Measurements from ENCODE around the gene INHBE.

INHBE gene

GRCh38 chr12:57459055-57459749 is 4.1 kb downstream of the INHBE start:
- Histone ChIP-seq H4K20me1 (ENCODE audit: insufficient read depth, low read length) (no peaks in the 10 kb centered on the region), H3K9ac (ENCODE audit: low read length) (peak overlapping the region; percentile 64), H3K79me2 (ENCODE audit: insufficient read depth, low read length) (no peaks in the 10 kb centered on the region), H3K36me3 (ENCODE audit: insufficient read depth, low read length) (no peaks in the 10 kb centered on the region), H3K27me3 (ENCODE audit: insufficient read depth, low read length) (no peaks in the 10 kb centered on the region), H3K9me3 (ENCODE audit: low read length) (no peaks in the 10 kb centered on the region), H3K27ac (ENCODE audit: low read depth, low read length, poor library complexity, severe bottlenecking) (peak overlapping the region; percentile 65), H2AFZ (ENCODE audit: low read length) (peak overlapping the region; percentile 21; the same call in 1 of the 2 replicates), H3K4me2 (ENCODE audit: low read length) (peak overlapping the region; percentile 92), H3F3A (ENCODE audit: insufficient read depth, low read length) (no peaks in the 10 kb centered on the region), H3K9me2 (ENCODE audit: low read depth, low read length) (no peaks in the 10 kb centered on the region), H3K4me1 (ENCODE audit: insufficient read depth, low read length, severe bottlenecking) (peaks cover 36% of the 10 kb centered on the region), H3K4me3 (ENCODE audit: low read depth, low read length, poor library complexity, severe bottlenecking) (peak overlapping the region; percentile 67)
- no peak for TF ChIP-seq EZH2 (IDR thresholded peaks at IDR 0.05; ENCODE audit: borderline replicate concordance, low read length)
- TF ChIP-seq, protein P1, sequence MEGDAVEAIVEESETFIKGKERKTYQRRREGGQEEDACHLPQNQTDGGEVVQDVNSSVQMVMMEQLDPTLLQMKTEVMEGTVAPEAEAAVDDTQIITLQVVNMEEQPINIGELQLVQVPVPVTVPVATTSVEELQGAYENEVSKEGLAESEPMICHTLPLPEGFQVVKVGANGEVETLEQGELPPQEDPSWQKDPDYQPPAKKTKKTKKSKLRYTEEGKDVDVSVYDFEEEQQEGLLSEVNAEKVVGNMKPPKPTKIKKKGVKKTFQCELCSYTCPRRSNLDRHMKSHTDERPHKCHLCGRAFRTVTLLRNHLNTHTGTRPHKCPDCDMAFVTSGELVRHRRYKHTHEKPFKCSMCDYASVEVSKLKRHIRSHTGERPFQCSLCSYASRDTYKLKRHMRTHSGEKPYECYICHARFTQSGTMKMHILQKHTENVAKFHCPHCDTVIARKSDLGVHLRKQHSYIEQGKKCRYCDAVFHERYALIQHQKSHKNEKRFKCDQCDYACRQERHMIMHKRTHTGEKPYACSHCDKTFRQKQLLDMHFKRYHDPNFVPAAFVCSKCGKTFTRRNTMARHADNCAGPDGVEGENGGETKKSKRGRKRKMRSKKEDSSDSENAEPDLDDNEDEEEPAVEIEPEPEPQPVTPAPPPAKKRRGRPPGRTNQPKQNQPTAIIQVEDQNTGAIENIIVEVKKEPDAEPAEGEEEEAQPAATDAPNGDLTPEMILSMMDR (IDR thresholded peaks at IDR 0.05; ENCODE audit: low read length) = peak; percentile 97

DNA sequence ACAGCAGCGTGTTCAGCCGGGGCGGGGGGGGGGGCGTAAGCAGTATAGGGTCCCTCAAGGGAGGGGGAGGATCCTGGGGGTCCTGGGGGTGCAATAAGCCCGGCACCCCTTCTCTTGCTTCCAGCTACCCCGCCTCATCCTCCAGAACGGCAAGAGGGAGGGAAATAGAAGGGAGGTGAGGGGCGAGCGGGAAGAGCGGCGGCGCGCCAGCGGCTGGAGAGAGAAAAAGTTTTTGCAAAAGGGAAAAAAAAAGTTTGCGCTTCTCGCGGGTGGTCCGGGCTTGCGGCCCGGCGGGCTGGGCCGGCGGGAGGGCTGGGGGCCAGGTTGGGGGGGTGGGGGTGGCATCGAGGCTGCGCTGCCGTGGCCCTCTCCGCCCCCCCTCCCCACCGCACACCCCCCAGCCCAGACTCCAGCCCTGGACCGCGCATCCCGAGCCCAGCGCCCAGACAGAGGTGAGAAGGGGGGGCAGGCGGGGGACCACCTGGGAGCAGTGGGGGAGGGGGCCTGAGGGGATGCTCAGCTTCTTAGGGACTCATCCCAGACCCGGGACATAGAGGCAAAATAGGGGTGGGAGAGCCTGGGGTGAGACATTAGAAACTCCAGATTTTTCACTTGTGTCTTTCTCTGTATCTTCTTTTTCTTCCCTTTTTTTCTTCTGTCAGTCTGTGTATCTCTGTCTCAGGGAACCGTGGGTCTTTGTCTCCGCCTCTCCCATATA is 4.8 kb downstream of the INHBE start, which contains the start of gene GLI1:
Gene GLI1 (plus strand): TSS at position 36 of the 718 bp plus-strand sequence. CDS start 3,907 bp downstream, outside the sequence.
- no peaks in the 10 kb centered on the region for H3F3A ChIP-seq (ENCODE audit: insufficient read depth, low read length)
- no peaks in the 10 kb centered on the region for H4K20me1 ChIP-seq (ENCODE audit: insufficient read depth, low read length)
- no peaks in the 10 kb centered on the region for H3K36me3 ChIP-seq (ENCODE audit: insufficient read depth, low read length)
- H3K27ac ChIP-seq (ENCODE audit: low read depth, low read length, poor library complexity, severe bottlenecking) = peak within 1 kb of the TSS; percentile 65
- peak within 1 kb of the TSS; percentile 64 for H3K9ac ChIP-seq (ENCODE audit: low read length)
- no peaks in the 10 kb centered on the region; the same call in 1 of the 2 replicates for H3K27me3 ChIP-seq (ENCODE audit: insufficient read depth, low read length)
- no peak for TF ChIP-seq EZH2 (IDR thresholded peaks at IDR 0.05; ENCODE audit: borderline replicate concordance, low read length)
- peaks cover 36% of the 10 kb centered on the region for H3K4me1 ChIP-seq (ENCODE audit: insufficient read depth, low read length, severe bottlenecking)
- peak within 1 kb of the TSS; percentile 92 for H3K4me2 ChIP-seq (ENCODE audit: low read length)
- peak within 1 kb of the TSS; percentile 21; the same call in 1 of the 2 replicates for H2AFZ ChIP-seq (ENCODE audit: low read length)
- no peaks in the 10 kb centered on the region for H3K79me2 ChIP-seq (ENCODE audit: insufficient read depth, low read length)
- H3K9me2 ChIP-seq (ENCODE audit: low read depth, low read length) = no peaks in the 10 kb centered on the region
- no peaks in the 10 kb centered on the region for H3K9me3 ChIP-seq (ENCODE audit: low read length)
- peak within 1 kb of the TSS; percentile 67 for H3K4me3 ChIP-seq (ENCODE audit: low read depth, low read length, poor library complexity, severe bottlenecking)

DNA sequence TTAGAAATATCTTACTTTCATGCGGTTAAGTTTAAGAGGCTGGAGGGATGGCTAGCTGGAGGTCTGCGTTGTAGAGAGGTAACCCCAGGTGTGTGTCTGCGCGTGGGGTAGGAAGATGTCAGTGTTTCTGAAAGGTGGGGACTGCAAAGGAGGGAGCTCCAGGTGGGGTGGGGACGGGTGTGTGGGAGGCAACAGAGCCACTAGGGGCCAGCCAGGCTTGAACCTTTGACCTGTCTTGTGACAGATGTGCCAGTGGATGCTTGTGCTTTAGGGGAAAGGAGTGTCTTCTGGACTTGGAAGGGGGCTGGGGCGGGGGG is 5.3 kb downstream of the INHBE start:
- no peaks in the 10 kb centered on the region for H4K20me1 ChIP-seq (ENCODE audit: insufficient read depth, low read length)
- H3K9ac ChIP-seq (ENCODE audit: low read length) = peak overlapping the region; percentile 64; the same call in 1 of the 2 replicates
- H3K4me1 ChIP-seq (ENCODE audit: insufficient read depth, low read length, severe bottlenecking) = peaks cover 36% of the 10 kb centered on the region
- peak overlapping the region; percentile 67 for H3K4me3 ChIP-seq (ENCODE audit: low read depth, low read length, poor library complexity, severe bottlenecking)
- peak overlapping the region; percentile 31 for H3K27ac ChIP-seq (ENCODE audit: low read depth, low read length, poor library complexity, severe bottlenecking)
- no peaks in the 10 kb centered on the region for H3K36me3 ChIP-seq (ENCODE audit: insufficient read depth, low read length)
- H3F3A ChIP-seq (ENCODE audit: insufficient read depth, low read length) = no peaks in the 10 kb centered on the region
- H3K9me2 ChIP-seq (ENCODE audit: low read depth, low read length) = no peaks in the 10 kb centered on the region
- H3K79me2 ChIP-seq (ENCODE audit: insufficient read depth, low read length) = no peaks in the 10 kb centered on the region
- no peaks in the 10 kb centered on the region; the same call in 1 of the 2 replicates for H3K27me3 ChIP-seq (ENCODE audit: insufficient read depth, low read length)
- H3K9me3 ChIP-seq (ENCODE audit: low read length) = no peaks in the 10 kb centered on the region
- TF ChIP-seq, protein P1 (IDR thresholded peaks at IDR 0.05; ENCODE audit: low read length) = no peak
- no peak for TF ChIP-seq EZH2 (IDR thresholded peaks at IDR 0.05; ENCODE audit: borderline replicate concordance, low read length)
- peak overlapping the region; percentile 92 for H3K4me2 ChIP-seq (ENCODE audit: low read length)
- no peak overlapping the region for H2AFZ ChIP-seq (ENCODE audit: low read length)
